H1 (cell line): ENCODE data around the gene CORO2B. TPM values are rescaled to one million over a fixed set of nuclear protein-coding genes. Genes with fewer than 3 reads are reported as not detected.

Source experiments
- CTCF ChIA-PET: fragments of 300-600 bp; sonication (Branson Sonifier 250); formaldehyde crosslinking; loops from one replicate; lab custom pipeline; 2021; ENCODE audit not compliant: partially characterized antibody; lab: Charles Lee
- POLR2A ChIA-PET: fragments of 300-600 bp; sonication (Branson Sonifier 250); formaldehyde crosslinking; loops from one replicate; lab custom pipeline; 2021; ENCODE audit warnings: inconsistent platforms; ENCODE audit not compliant: partially characterized antibody; lab: Charles Lee
- DNase-seq, 2 experiments: peaks; one replicate each; pipeline versions ENCODE4 v3.0.0 to v3.0.0-alpha.2; 2010 to 2022; ENCODE audit warnings: low spot score in 2 of 2, low read depth in 1 of 2, mixed read lengths in 1 of 2
- FAIRE-seq: peaks from 2 replicates; lab custom pipeline; 2011; peaks lifted over from hg19 to GRCh38; lab: Jason Lieb, UNC
- H2AFZ ChIP-seq: 2 replicates; pipeline ENCODE4 v1.8.1; 2012; ENCODE audit warnings: low read length, inconsistent platforms
- H2AK5ac ChIP-seq: 2 replicates; pipeline ENCODE4 v1.6.1; 2013; ENCODE audit warnings: low read depth, low read length
- H2BK120ac ChIP-seq: replicated peaks from 2 replicates; pipeline ENCODE3; 2013; ENCODE audit warnings: low read depth, low read length, inconsistent platforms
- H2BK12ac ChIP-seq: 2 replicates; pipeline ENCODE4 v1.6.1; 2013; ENCODE audit warnings: low read depth, low read length
- H2BK15ac ChIP-seq: 2 replicates; pipeline ENCODE4 v1.6.1; 2013; ENCODE audit warnings: low read length
- H2BK20ac ChIP-seq: 2 replicates; pipeline ENCODE4 v1.6.1; 2013; ENCODE audit warnings: low read length
- H2BK5ac ChIP-seq: 2 replicates; pipeline ENCODE4 v1.6.1; 2013; ENCODE audit warnings: low read depth, low read length
- H3K14ac ChIP-seq: 2 replicates; pipeline ENCODE4 v1.6.1; 2013; ENCODE audit warnings: inconsistent platforms; ENCODE audit not compliant: insufficient read length
- H3K18ac ChIP-seq: 2 replicates; pipeline ENCODE4 v1.6.1; 2013; ENCODE audit warnings: low read length; ENCODE audit errors: extremely low read depth
- H3K23ac ChIP-seq: 2 replicates; pipeline ENCODE4 v1.6.1; 2013; ENCODE audit warnings: inconsistent platforms; ENCODE audit not compliant: insufficient read length
- H3K23me2 ChIP-seq: 2 replicates; pipeline ENCODE4 v1.6.1; 2013; ENCODE audit warnings: low read depth, low read length
- H3K27ac ChIP-seq: 2 replicates; pipeline ENCODE4 v1.6.1; 2011; ENCODE audit warnings: low read depth, low read length, inconsistent platforms
- H3K27me3 ChIP-seq, 4 experiments: replicated peaks in 1 of 4; 1 replicate in 1 of 4; 2 replicates in 3 of 4; pipeline versions ENCODE4 v1.6.1 to v1.8.1; 2011 to 2013; ENCODE audit warnings: low read length in 3 of 4, mild to moderate bottlenecking in 3 of 4, inconsistent platforms in 2 of 4, mixed read lengths in 2 of 4, moderate library complexity in 1 of 4; ENCODE audit not compliant: control insufficient read depth in 3 of 4, insufficient read depth in 3 of 4; ENCODE audit errors: extremely low read depth in 1 of 4
- H3K36me3 ChIP-seq, 4 experiments: 2 replicates each; pipeline versions ENCODE4 v1.6.1 to v1.8.1; 2011 to 2013; ENCODE audit warnings: mild to moderate bottlenecking in 4 of 4, low read length in 3 of 4, moderate library complexity in 2 of 4, control low read depth in 1 of 4, inconsistent platforms in 1 of 4; ENCODE audit not compliant: insufficient read depth in 4 of 4, control insufficient read depth in 2 of 4
- H3K4ac ChIP-seq: replicated peaks from 2 replicates; pipeline ENCODE3; 2013; ENCODE audit warnings: low read length, low read depth, mixed read lengths, inconsistent platforms; ENCODE audit not compliant: insufficient read length
- H3K4me1 ChIP-seq, 4 experiments: replicated peaks in 1 of 4; 1 replicate in 1 of 4; 2 replicates in 3 of 4; pipeline versions ENCODE4 v1.6.1 to v1.8.1; 2011 to 2013; ENCODE audit warnings: low read length in 3 of 4, inconsistent platforms in 2 of 4, mixed read lengths in 1 of 4; ENCODE audit not compliant: insufficient read depth in 4 of 4, control insufficient read depth in 3 of 4
- H3K4me2 ChIP-seq, 2 experiments: 2 replicates each; pipeline versions ENCODE4 v1.6.1 to v1.8.1; 2011 to 2013; ENCODE audit warnings: low read depth in 2 of 2, low read length in 2 of 2, control low read depth in 1 of 2, inconsistent platforms in 1 of 2, mild to moderate bottlenecking in 1 of 2; ENCODE audit not compliant: insufficient read depth in 1 of 2
- H3K4me3 ChIP-seq, 4 experiments: fragments of 200-600, 300-600 bp in 1 of 4; sonication (generic), shearing (Covaris generic), sonication (Bioruptor Twin) in 1 of 4; 2 replicates each; pipeline versions ENCODE4 v1.5.1 to v1.8.1; 2011 to 2016; ENCODE audit warnings: low read length in 4 of 4, low read depth in 3 of 4, control low read depth in 2 of 4, inconsistent platforms in 2 of 4, mild to moderate bottlenecking in 2 of 4, mixed read lengths in 1 of 4, moderate library complexity in 1 of 4; ENCODE audit not compliant: insufficient read depth in 2 of 4; ENCODE audit errors: extremely low read depth in 1 of 4
- H3K56ac ChIP-seq: replicated peaks from 2 replicates; pipeline ENCODE3; 2013; ENCODE audit warnings: low read depth, mild to moderate bottlenecking, mixed read lengths, low read length, inconsistent platforms; ENCODE audit not compliant: insufficient read length
- H3K79me1 ChIP-seq: 2 replicates; pipeline ENCODE4 v1.6.1; 2013; ENCODE audit warnings: low read depth, low read length, control low read depth
- H3K79me2 ChIP-seq, 2 experiments: 2 replicates each; pipeline versions ENCODE4 v1.6.1 to v1.8.1; 2012 to 2013; ENCODE audit warnings: low read length in 2 of 2, mild to moderate bottlenecking in 2 of 2, inconsistent platforms in 1 of 2; ENCODE audit not compliant: insufficient read depth in 2 of 2, control insufficient read depth in 1 of 2
- H3K9ac ChIP-seq, 4 experiments: replicated peaks in 1 of 4; 1 replicate in 1 of 4; 2 replicates in 3 of 4; pipeline versions ENCODE4 v1.6.1 to v1.8.1; 2011 to 2013; ENCODE audit warnings: low read depth in 3 of 4, low read length in 3 of 4, control low read depth in 2 of 4, mild to moderate bottlenecking in 2 of 4, moderate library complexity in 2 of 4, inconsistent platforms in 1 of 4; ENCODE audit errors: extremely low read depth in 1 of 4
- H3K9me3 ChIP-seq, 2 experiments: 2 replicates each; pipeline versions ENCODE4 v1.6.1 to v1.8.1; 2012 to 2013; ENCODE audit warnings: mild to moderate bottlenecking in 2 of 2, moderate library complexity in 2 of 2, control low read depth in 1 of 2, inconsistent platforms in 1 of 2, low read depth in 1 of 2, low read length in 1 of 2, mixed read lengths in 1 of 2; ENCODE audit not compliant: insufficient read depth in 2 of 2
- H4K20me1 ChIP-seq, 2 experiments: replicated peaks in 1 of 2; 2 replicates each; pipeline versions ENCODE3 to v1.8.1; 2011 to 2013; ENCODE audit warnings: inconsistent platforms in 2 of 2, low read length in 2 of 2, mild to moderate bottlenecking in 1 of 2; ENCODE audit not compliant: insufficient read depth in 2 of 2, control insufficient read depth in 1 of 2
- H4K5ac ChIP-seq: 2 replicates; pipeline ENCODE4 v1.6.1; 2013; ENCODE audit warnings: low read length, low read depth, mixed read lengths, inconsistent platforms; ENCODE audit not compliant: insufficient read length
- H4K8ac ChIP-seq: 2 replicates; pipeline ENCODE4 v1.8.0; 2013; ENCODE audit warnings: mild to moderate bottlenecking, moderate library complexity, low read length, inconsistent platforms; ENCODE audit not compliant: insufficient read depth; ENCODE audit errors: extremely low read depth
- H4K91ac ChIP-seq: replicated peaks from 2 replicates; pipeline ENCODE3; 2013; ENCODE audit warnings: low read length, mixed read lengths, inconsistent platforms; ENCODE audit not compliant: insufficient read length
- CEBPB ChIP-seq: IDR thresholded peaks from 2 replicates; pipeline ENCODE4 v1.6.1; 2012; ENCODE audit warnings: low read depth, low read length
- MAFK ChIP-seq: IDR thresholded peaks from 2 replicates; pipeline ENCODE4 v1.6.1; 2012; ENCODE audit warnings: low read depth, mild to moderate bottlenecking, improper control_type of control experiment, low read length
- MAX ChIP-seq: IDR thresholded peaks from 2 replicates; pipeline ENCODE4 v1.6.1; 2012; ENCODE audit warnings: inconsistent platforms
- POU5F1 ChIP-seq: IDR thresholded peaks from 2 replicates; pipeline ENCODE4 v1.6.1; 2011; ENCODE audit warnings: low read depth, mild to moderate bottlenecking, low read length, moderate library complexity
- TCF12 ChIP-seq: IDR thresholded peaks from 2 replicates; pipeline ENCODE4 v1.6.1; 2011; ENCODE audit warnings: low read depth, mild to moderate bottlenecking, low read length
- WGBS, 2 experiments: shearing (Covaris generic) in 1 of 2; methylation state at CpG; one replicate each; pipeline versions ENCODE4 v1.1.6 to v1.1.7; 2013 to 2015; ENCODE audit warnings: low lambda C conversion rate in 2 of 2, mixed read lengths in 2 of 2, inconsistent platforms in 1 of 2, low coverage in 1 of 2, missing lambda C conversion rate in 1 of 2; ENCODE audit not compliant: insufficient replicate concordance in 2 of 2, insufficient coverage in 1 of 2, insufficient read length in 1 of 2; ENCODE audit errors: extremely low coverage in 1 of 2, missing lambda C conversion rate in 1 of 2; 5-methylcytosine and 5-hydroxymethylcytosine counted together
- polyA plus RNA-seq, 7 experiments: library from polyadenylated mRNA; depleted of rRNA in 3 of 7; stranded (reverse) in 5 of 7; unstranded in 2 of 7; fragments of >200 nt in 5 of 7; fragments of 200-250 nt in 2 of 7; gene quantifications; 1 replicate in 5 of 7; 2 replicates in 1 of 7; 4 replicates in 1 of 7; pipeline versions ENCODE4 v1.2.1 to v1.2.3, GENCODE V29; 2011 to 2013; ENCODE audit warnings: missing spikeins in 2 of 7, mixed read lengths in 2 of 7
- total RNA-seq: library from RNA; stranded (reverse); fragmentation: NEBNext Ultra II Directional; extraction: Animal tissue kit (Norgen Biotek cat#: 25700); gene quantifications from 2 replicates; pipeline ENCODE4 v1.2.1, GENCODE V29; 2021

CORO2B gene
- total and polyA plus RNA-seq, 2 of the 8 experiments (the other 6 are each of a cell fraction or from before 2014, with no cell fraction given), result 3.4 to 6.7 TPM

GRCh38 chr15:68581725-68582124 is 2.9 kb downstream of the CORO2B start:
- H2AK5ac ChIP-seq, result no peak overlapping the region
- POLR2A ChIA-PET, result interaction anchor here (1.1 to 1.4 kb wide), 2 partner anchors 8 to 21 kb away, joined by 3 to 4 read pairs; no protein-coding TSS in a partner anchor
- 73% methylated on average over 5 of the region's 5 CpGs; no CpG with 5 or more reads in 1 of the 2 experiments for WGBS, 2 experiments
- H3K27ac ChIP-seq, result no peak overlapping the region
- no peak overlapping the region for H4K8ac ChIP-seq
- H3K36me3 ChIP-seq, result no peaks in the 10 kb centered on the region
- no peak overlapping the region for H3K56ac ChIP-seq
- H3K4me3 ChIP-seq, result no peak overlapping the region
- no peak overlapping the region for H2BK5ac ChIP-seq
- peak overlapping the region; percentile 84 for H2BK15ac ChIP-seq
- H3K9ac ChIP-seq, result no peak overlapping the region
- no peak for TF ChIP-seq CEBPB
- TF ChIP-seq MAFK, result no peak
- no peak for TF ChIP-seq MAX
- TF ChIP-seq TCF12, result no peak
- no peak for TF ChIP-seq POU5F1
- FAIRE-seq, result no peak
- H3K79me1 ChIP-seq, result no peaks in the 10 kb centered on the region; the same call in 1 of the 2 replicates
- H2BK12ac ChIP-seq, result no peak overlapping the region; the same call in 1 of the 2 replicates
- no peak overlapping the region for H4K91ac ChIP-seq
- H3K23ac ChIP-seq, result no peak overlapping the region
- no peak overlapping the region for H3K14ac ChIP-seq
- no peak for DNase-seq
- CTCF ChIA-PET, result interaction anchor here (0.6 to 4.9 kb wide), 19 partner anchors 9 to 1012 kb away, joined by 3 to 26 read pairs (median 4); no protein-coding TSS in a partner anchor
- no peak overlapping the region; the same call in 1 of the 2 replicates for H3K18ac ChIP-seq
- no peaks in the 10 kb centered on the region for H3K9me3 ChIP-seq
- no peak overlapping the region for H2AFZ ChIP-seq
- no peak overlapping the region for H3K4me2 ChIP-seq
- no peak overlapping the region for H3K4ac ChIP-seq
- H3K4me1 ChIP-seq, result peaks cover 3 to 32% (median 14%) of the 10 kb centered on the region in 4 experiments
- H3K79me2 ChIP-seq, result no peaks in the 10 kb centered on the region; a peak in 1 of 4 replicates
- peaks cover 14% of the 10 kb centered on the region for H3K23me2 ChIP-seq
- no peak overlapping the region for H4K5ac ChIP-seq
- H2BK120ac ChIP-seq, result no peak overlapping the region
- H3K27me3 ChIP-seq, result peaks cover 0 to 26% (median 21%) of the 10 kb centered on the region in 4 experiments; a peak in 6 of 7 replicates
- no peak overlapping the region for H2BK20ac ChIP-seq
- no peaks in the 10 kb centered on the region for H4K20me1 ChIP-seq
